B cell (primary cell): ENCODE results near the gene KIAA0753. TPM values are rescaled to one million over a fixed set of nuclear protein-coding genes. Genes with fewer than 3 reads are reported as not detected.

Experiments
- ATAC-seq: fragments of 200-7000 bp; cut with Tn5 transposase; one replicate; pipeline ENCODE4 v1.10.0; 2021; ENCODE audit warnings: low read depth, mild to moderate bottlenecking, moderate number of reproducible peaks, moderate library complexity
- CTCF ChIA-PET: fragments of 350-600 bp; sonication (Branson Sonifier 250); formaldehyde crosslinking; loops from one replicate; lab custom pipeline; 2021; ENCODE audit warnings: antibody characterized with exemption, inconsistent platforms; lab: Charles Lee
- POLR2A ChIA-PET: fragments of 350-600 bp; sonication (Branson Sonifier 250); formaldehyde crosslinking; loops from one replicate; lab custom pipeline; 2021; ENCODE audit warnings: antibody characterized with exemption; lab: Charles Lee
- DNase-seq: peaks from one replicate; pipeline ENCODE4 v3.0.0; 2013
- H2AFZ ChIP-seq: 2 replicates; pipeline ENCODE4 v1.6.1; 2012; ENCODE audit warnings: mild to moderate bottlenecking, low read depth, low read length; ENCODE audit not compliant: insufficient read depth, poor library complexity, severe bottlenecking
- H3K27ac ChIP-seq, 2 donors: 1 replicate in 1 of 2; 2 replicates in 1 of 2; pipeline ENCODE4 v1.5.1; 2012 to 2013; ENCODE audit warnings: low read length in 2 of 2, mild to moderate bottlenecking in 2 of 2, moderate library complexity in 1 of 2
- H3K27me3 ChIP-seq, 4 experiments: fragments of 200-600 bp in 1 of 4; sonication (generic) in 1 of 4; replicated peaks in 1 of 4; 1 replicate in 2 of 4; 2 replicates in 2 of 4; pipeline versions ENCODE4 v1.6.1 to v1.7.0; 2013 to 2016; ENCODE audit warnings: low read length in 3 of 4, mild to moderate bottlenecking in 2 of 4, mixed read lengths in 1 of 4, moderate library complexity in 1 of 4; ENCODE audit not compliant: insufficient read depth in 4 of 4, control insufficient read depth in 3 of 4; ENCODE audit errors: control extremely low read depth in 1 of 4
- H3K36me3 ChIP-seq, 2 experiments: replicated peaks in 1 of 2; 1 replicate in 1 of 2; 2 replicates in 1 of 2; pipeline versions ENCODE4 v1.6.1 to v1.7.1; 2013; ENCODE audit warnings: low read length in 1 of 2; ENCODE audit not compliant: insufficient read depth in 2 of 2, control insufficient read depth in 1 of 2; ENCODE audit errors: control extremely low read depth in 1 of 2, extremely low read depth in 1 of 2
- H3K4me1 ChIP-seq, 2 donors: fragments of 200-600 bp in 1 of 2; sonication (generic) in 1 of 2; 1 replicate in 1 of 2; 2 replicates in 1 of 2; pipeline versions ENCODE4 v1.5.1 to v1.6.1; 2013 to 2017; ENCODE audit warnings: low read length in 2 of 2; ENCODE audit not compliant: control insufficient read depth in 2 of 2, insufficient read depth in 2 of 2
- H3K4me2 ChIP-seq: replicated peaks from 2 replicates; pipeline ENCODE3; 2012; ENCODE audit warnings: mild to moderate bottlenecking, low read depth, low read length; ENCODE audit not compliant: poor library complexity, severe bottlenecking
- H3K4me3 ChIP-seq, 5 experiments: fragments of 200-600 bp in 1 of 5; sonication (generic) in 1 of 5; 1 replicate in 3 of 5; 2 replicates in 2 of 5; pipeline versions ENCODE4 v1.5.1 to v1.7.0; 2011 to 2016; ENCODE audit warnings: low read length in 4 of 5, mild to moderate bottlenecking in 4 of 5, low read depth in 2 of 5, control low read depth in 1 of 5, moderate library complexity in 1 of 5; ENCODE audit not compliant: insufficient read depth in 1 of 5; ENCODE audit errors: control extremely low read depth in 1 of 5, extremely low read depth in 1 of 5
- H3K79me2 ChIP-seq: fragments of 200-600 bp; sonication (generic); one replicate; pipeline ENCODE4 v1.6.0; 2016; ENCODE audit warnings: low read length; ENCODE audit not compliant: control insufficient read depth, insufficient read depth
- H3K9ac ChIP-seq: fragments of 200-600 bp; sonication (generic); 2 replicates; pipeline ENCODE4 v1.6.1; 2017; ENCODE audit warnings: mild to moderate bottlenecking, low read length, moderate library complexity
- H3K9me3 ChIP-seq, 3 donors: one replicate each; pipeline versions ENCODE4 v1.6.1 to v1.7.1; 2013; ENCODE audit warnings: low read length in 2 of 3; ENCODE audit not compliant: control insufficient read depth in 2 of 3, insufficient read depth in 1 of 3; ENCODE audit errors: control extremely low read depth in 1 of 3
- H4K20me1 ChIP-seq: 2 replicates; pipeline ENCODE4 v1.6.0; 2012; ENCODE audit warnings: mild to moderate bottlenecking, low read length; ENCODE audit not compliant: insufficient read depth, control insufficient read depth, poor library complexity, severe bottlenecking
- H3K27ac Mint-ChIP-seq: one replicate; pipeline ENCODE4 v1.8.0; 2021; ENCODE audit warnings: mixed read lengths
- H3K27me3 Mint-ChIP-seq: one replicate; pipeline ENCODE4 v1.8.0; 2021; ENCODE audit warnings: mixed read lengths
- H3K4me1 Mint-ChIP-seq: one replicate; pipeline ENCODE4 v1.8.0; 2021; ENCODE audit warnings: mixed read lengths
- H3K4me3 Mint-ChIP-seq: one replicate; pipeline ENCODE4 v1.8.0; 2021; ENCODE audit warnings: mixed read lengths
- H3K9me3 Mint-ChIP-seq: one replicate; pipeline ENCODE4 v1.8.0; 2022; ENCODE audit warnings: mixed read lengths; ENCODE audit not compliant: insufficient read depth
- EZH2 ChIP-seq: IDR thresholded peaks from 2 replicates; pipeline ENCODE4 v1.6.1; 2012; ENCODE audit warnings: borderline replicate concordance, low read depth, mild to moderate bottlenecking, moderate library complexity, low read length; ENCODE audit not compliant: insufficient read depth, poor library complexity, severe bottlenecking
- WGBS: methylation state at CpG from one replicate; pipeline ENCODE4 v1.1.5; 2013; ENCODE audit warnings: missing lambda C conversion rate; ENCODE audit not compliant: insufficient coverage; 5-methylcytosine and 5-hydroxymethylcytosine counted together
- intact Hi-C: fragments of 100-400 bp; cut with micrococcal nuclease; formaldehyde crosslinking; loops from one replicate; pipeline ENCODE4 v1.10.0; 2022
- polyA plus RNA-seq: library from polyadenylated mRNA; depleted of rRNA; stranded (reverse); fragments of >200 nt; gene quantifications from 2 replicates; pipeline ENCODE4 v1.2.3, GENCODE V29; 2012
- total RNA-seq, 2 donors: library from RNA; stranded (reverse); fragments of 120-200 nt in 1 of 2; gene quantifications; 1 replicate in 1 of 2; 2 replicates in 1 of 2; pipeline versions ENCODE4 v1.2.3 to v1.2.4, GENCODE V29; 2013 to 2022
- TF ChIP-seq, protein P1 (sequence below): fragments of 200-600 bp; IDR thresholded peaks from one replicate; pipeline ENCODE4 v1.8.0; 2022; ENCODE audit warnings: antibody characterized with exemption, mild to moderate bottlenecking

Gene KIAA0753
- total and polyA plus RNA-seq, 2 donors (not counting 1 experiment from before 2014, with no cell fraction given) = 6.3 to 29.1 TPM

DNA sequence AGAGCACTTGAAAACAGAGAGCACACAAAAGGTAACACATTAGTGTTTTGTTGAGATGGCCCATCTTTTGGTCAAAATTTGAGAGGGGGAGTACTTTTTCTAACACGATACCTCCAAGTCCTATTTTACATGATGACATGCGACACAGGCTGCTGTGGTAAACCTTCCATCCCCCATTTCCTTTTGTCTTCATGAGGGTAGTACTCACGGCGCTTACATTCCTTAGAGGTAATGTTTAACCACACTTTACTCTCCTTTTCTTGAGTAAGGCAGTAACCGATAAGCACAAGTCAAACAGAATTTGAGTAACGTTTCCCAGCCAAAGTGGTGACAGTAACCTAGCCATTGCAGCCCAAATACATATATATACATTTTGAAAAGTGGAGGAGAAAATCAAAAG is 48.3 kb downstream of the KIAA0753 start:
- DNase-seq (no peak), ATAC-seq (no peak)
- Histone ChIP-seq H3K9me3 (no peaks in the 10 kb centered on the region), H3K79me2 (no peaks in the 10 kb centered on the region), H3K36me3 (peaks cover 26 to 58% of the 10 kb centered on the region in 2 experiments), H3K9ac (no peak overlapping the region), H4K20me1 (no peaks in the 10 kb centered on the region), H2AFZ (no peak overlapping the region), H3K27me3 (no peaks in the 10 kb centered on the region), H3K4me2 (no peak overlapping the region), H3K27ac (no peak overlapping the region), H3K4me3 (no peak overlapping the region), H3K4me1 (no peaks in the 10 kb centered on the region)
- Mint-ChIP-seq H3K27ac (no peak overlapping the region), H3K27me3 (no peaks in the 10 kb centered on the region), H3K4me3 (no peak overlapping the region), H3K4me1 (no peaks in the 10 kb centered on the region), H3K9me3 (no peaks in the 10 kb centered on the region)
- intact Hi-C loops = no loop called here
- TF ChIP-seq, protein P1, sequence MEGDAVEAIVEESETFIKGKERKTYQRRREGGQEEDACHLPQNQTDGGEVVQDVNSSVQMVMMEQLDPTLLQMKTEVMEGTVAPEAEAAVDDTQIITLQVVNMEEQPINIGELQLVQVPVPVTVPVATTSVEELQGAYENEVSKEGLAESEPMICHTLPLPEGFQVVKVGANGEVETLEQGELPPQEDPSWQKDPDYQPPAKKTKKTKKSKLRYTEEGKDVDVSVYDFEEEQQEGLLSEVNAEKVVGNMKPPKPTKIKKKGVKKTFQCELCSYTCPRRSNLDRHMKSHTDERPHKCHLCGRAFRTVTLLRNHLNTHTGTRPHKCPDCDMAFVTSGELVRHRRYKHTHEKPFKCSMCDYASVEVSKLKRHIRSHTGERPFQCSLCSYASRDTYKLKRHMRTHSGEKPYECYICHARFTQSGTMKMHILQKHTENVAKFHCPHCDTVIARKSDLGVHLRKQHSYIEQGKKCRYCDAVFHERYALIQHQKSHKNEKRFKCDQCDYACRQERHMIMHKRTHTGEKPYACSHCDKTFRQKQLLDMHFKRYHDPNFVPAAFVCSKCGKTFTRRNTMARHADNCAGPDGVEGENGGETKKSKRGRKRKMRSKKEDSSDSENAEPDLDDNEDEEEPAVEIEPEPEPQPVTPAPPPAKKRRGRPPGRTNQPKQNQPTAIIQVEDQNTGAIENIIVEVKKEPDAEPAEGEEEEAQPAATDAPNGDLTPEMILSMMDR = no peak
- no peak for TF ChIP-seq EZH2
- CTCF ChIA-PET = interaction anchor here (0.6 kb wide), 1 partner anchor 1369 kb away, joined by 3 read pairs; no protein-coding TSS in a partner anchor
- POLR2A ChIA-PET = no interaction called here
- no CpG with 5 or more reads among the region's 6 CpGs for WGBS

DNA sequence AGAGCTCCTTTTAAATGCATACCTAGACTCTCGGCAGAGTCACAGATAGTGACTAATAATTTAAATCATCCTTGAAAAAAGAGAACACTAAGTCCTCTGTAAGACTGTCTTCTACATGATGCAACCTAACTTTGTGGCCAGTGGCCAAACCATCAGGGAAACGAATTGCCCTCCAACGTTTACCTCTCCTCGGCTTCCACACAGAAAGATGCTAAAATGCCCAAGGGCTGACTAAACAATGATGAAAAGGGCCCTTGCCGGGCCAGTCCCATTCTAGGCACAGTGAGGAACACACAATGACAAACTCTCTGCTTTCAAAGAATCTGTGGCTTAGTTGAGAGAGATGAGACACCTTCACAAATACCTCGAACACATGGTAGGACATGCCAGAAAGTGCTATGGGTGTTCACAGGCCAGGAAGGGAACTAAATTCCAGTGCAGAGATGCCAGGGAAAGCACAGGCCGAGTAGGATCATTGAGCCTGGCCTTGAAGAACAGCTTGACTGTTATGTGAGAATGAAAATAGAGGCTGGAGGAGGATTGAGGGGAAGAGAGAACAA is 48.8 kb downstream of the KIAA0753 start:
- Histone ChIP-seq H3K9ac (no peak overlapping the region), H3K4me1 (no peaks in the 10 kb centered on the region), H3K36me3 (peaks cover 26 to 63% of the 10 kb centered on the region in 2 experiments), H3K79me2 (no peaks in the 10 kb centered on the region), H3K9me3 (no peaks in the 10 kb centered on the region), H3K4me3 (no peak overlapping the region), H2AFZ (no peak overlapping the region), H3K4me2 (no peak overlapping the region), H3K27ac (no peak overlapping the region), H3K27me3 (no peaks in the 10 kb centered on the region), H4K20me1 (no peaks in the 10 kb centered on the region)
- CTCF ChIA-PET = interaction anchor here (0.6 kb wide), 1 partner anchor 1369 kb away, joined by 3 read pairs; no protein-coding TSS in a partner anchor
- ATAC-seq = no peak
- no peaks in the 10 kb centered on the region for H3K9me3 Mint-ChIP-seq
- no peak for DNase-seq
- H3K4me1 Mint-ChIP-seq = no peaks in the 10 kb centered on the region
- TF ChIP-seq EZH2 = no peak
- TF ChIP-seq, protein P1 = no peak
- H3K27me3 Mint-ChIP-seq = no peaks in the 10 kb centered on the region
- H3K4me3 Mint-ChIP-seq = no peak overlapping the region
- no peak overlapping the region for H3K27ac Mint-ChIP-seq
- POLR2A ChIA-PET = no interaction called here
- WGBS = 89% methylated on average over 5 of the region's 7 CpGs
- intact Hi-C loops = no loop called here
